NCI-H2227 (cell line): ENCODE measurements around the gene WRAP73.

ENCODE experiments used
- DNase-seq: peaks from one replicate; lab custom pipeline; 2025; ENCODE audit not compliant: unreplicated experiment; lab: John Stamatoyannopoulos, UW

Gene WRAP73, protein sequence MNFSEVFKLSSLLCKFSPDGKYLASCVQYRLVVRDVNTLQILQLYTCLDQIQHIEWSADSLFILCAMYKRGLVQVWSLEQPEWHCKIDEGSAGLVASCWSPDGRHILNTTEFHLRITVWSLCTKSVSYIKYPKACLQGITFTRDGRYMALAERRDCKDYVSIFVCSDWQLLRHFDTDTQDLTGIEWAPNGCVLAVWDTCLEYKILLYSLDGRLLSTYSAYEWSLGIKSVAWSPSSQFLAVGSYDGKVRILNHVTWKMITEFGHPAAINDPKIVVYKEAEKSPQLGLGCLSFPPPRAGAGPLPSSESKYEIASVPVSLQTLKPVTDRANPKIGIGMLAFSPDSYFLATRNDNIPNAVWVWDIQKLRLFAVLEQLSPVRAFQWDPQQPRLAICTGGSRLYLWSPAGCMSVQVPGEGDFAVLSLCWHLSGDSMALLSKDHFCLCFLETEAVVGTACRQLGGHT

DNA sequence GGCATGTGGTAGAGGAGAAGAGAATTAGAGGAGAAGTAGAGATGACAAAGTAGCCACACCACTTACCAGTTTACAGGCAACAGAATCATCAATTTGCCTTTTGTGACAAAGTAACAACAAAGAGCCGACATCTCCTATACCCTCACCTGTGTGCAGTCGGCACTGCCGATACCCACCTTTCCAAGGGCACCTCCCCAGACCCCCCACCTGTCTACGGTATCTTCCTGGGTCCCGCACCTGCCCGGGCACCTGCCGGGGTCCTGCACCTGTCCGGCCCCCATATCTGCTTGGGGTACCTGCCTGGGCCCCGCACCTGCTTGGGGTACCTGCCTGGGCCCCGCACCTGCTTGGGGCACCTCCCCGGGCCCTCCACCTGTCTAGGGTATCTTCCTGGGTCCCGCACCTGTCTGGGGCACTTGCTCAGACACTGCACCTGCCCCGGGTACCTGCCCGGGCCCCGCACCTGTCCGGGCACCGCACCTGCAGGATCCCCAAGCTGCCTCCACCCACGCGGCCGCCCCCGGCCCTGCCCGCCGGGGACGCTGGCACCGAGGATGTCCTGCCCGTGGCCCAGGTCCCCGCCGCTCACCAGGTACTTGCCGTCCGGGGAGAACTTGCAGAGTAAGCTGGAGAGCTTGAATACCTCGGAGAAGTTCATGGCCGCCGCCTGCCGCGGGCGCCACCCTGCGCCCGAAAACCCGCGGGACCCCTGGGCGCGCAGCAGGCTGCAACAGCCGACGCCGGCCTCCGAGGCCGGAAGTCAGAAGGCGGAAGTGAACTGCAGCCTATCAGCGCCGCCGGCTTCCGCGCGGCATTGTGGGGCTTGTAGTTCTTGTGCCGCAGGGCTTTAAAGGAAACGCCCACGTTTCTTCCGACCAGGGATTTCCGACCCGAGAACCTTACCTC is at the start of gene WRAP73:
TSS of gene WRAP73 (minus strand) at position 762 of the 906 bp plus-strand sequence. CDS start at position 658, 104 bp downstream.
- DNase-seq: peak; percentile 93

DNA sequence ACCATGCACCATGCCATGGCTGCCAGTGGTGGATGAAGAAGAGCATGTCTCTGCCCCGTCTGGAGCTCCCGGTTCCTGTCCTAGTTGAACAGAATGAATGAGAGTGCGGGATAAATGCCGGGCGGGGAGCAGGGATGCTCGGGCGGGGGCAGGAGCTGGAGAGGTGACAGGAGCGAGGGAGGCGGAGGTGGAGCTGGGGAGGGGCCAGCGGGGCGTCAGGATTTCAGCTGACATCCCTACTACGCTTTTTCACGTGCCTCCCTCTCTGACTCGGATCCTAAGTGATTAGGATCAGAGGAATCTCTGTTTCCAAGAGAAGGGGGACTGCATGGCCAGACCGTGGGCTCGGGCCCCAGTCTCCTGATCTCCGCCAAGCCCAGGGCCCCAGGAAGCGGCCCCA is 49.7 kb upstream of the WRAP73 start:
- DNase-seq: no peak

DNA sequence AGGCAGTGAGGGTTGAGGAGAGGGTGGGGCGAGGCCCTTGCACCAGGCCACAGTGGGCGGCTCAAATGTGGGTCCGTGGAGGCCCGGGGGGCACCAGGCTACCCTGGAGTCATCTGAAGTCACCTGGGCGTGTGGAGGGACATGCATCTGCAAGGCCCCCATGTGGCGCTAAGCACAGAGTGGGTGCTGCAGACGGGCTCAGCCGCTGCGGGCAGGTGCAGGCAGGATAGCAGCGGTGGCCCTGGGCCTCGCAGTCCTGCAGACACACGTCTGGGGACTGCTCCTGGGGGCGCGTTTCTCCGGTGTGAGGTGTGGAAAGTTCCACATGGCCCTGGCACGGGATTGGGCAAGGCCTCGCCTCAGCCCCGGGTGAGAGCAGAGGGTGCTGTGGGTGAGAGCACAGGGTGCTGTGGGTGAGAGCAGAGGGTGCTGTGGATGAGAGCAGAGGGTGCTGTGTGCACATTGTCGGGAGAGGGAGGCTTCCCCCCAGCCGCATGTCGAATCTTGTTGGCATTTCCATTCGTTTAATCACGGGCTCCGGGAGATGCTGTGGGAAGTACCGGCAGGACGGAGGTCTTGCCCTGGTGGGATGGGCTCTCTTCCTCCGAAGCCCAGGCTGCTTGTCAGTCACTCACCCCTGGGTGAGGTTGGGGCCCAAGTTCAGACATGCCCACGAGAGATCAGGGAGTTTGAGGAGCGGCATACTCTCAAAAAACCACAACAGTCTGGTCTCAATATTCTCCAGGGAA is 48.9 kb upstream of the WRAP73 start:
- no peak for DNase-seq

DNA sequence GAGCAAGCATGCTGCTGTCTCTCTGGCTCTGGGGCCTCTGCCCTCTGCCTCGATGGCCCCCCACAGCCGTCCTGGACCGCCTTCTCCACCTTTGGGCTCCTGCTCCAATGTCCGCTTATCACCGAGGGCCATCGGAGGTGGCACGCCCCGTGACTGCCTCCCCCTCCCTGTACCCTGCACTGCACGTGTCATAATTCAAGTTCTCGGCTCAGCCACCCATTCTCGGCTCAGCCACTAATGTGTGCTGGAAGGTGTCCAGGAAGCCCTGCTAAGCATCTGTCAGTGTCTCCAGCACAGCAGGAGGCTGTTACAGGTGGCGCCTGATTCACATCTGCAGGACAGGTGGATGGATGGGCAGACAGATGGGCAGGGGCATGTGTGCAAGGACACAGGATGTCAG is 47.9 kb upstream of the WRAP73 start:
- peak; percentile 22 for DNase-seq

DNA sequence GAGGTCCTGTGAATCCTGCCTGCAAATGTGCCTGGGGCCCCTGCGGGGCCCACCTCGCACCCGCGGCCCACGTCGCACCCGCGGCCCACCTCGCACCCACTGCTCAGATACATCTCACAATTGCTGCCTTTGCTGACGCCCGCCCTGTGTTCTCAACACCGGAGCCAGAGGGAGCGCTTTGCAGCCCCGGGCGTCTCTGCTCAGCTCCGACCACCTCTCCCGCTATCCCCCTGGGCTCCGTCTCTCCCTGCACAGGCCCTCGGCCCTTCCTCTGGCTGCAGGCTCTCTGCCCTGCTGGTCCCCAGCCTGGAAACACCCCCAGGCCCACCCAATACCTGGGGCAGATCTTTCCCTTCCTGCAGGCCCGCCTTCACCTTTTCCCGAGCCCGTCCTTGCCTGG is 47.2 kb upstream of the WRAP73 start:
- no peak for DNase-seq

DNA sequence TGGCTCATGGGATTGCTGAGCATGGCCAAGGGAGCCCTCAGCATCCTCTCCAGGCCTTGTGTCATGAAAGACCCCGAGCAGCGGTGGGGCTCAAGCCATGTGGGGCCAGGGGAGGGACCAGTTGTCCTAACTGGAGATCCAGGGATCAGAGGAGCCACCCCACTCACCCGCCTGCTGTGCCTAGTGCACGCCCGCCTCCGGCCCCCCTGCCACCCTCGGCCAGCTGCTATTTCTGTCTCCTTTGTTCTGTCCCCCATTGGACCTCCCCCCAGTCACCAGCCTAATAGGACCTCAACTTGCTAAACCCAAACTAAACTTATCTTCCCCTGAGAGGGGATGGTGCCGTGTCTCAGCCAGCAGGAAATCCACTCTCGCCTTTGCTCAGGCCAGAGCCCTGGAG is 46.8 kb upstream of the WRAP73 start:
- DNase-seq: no peak

DNA sequence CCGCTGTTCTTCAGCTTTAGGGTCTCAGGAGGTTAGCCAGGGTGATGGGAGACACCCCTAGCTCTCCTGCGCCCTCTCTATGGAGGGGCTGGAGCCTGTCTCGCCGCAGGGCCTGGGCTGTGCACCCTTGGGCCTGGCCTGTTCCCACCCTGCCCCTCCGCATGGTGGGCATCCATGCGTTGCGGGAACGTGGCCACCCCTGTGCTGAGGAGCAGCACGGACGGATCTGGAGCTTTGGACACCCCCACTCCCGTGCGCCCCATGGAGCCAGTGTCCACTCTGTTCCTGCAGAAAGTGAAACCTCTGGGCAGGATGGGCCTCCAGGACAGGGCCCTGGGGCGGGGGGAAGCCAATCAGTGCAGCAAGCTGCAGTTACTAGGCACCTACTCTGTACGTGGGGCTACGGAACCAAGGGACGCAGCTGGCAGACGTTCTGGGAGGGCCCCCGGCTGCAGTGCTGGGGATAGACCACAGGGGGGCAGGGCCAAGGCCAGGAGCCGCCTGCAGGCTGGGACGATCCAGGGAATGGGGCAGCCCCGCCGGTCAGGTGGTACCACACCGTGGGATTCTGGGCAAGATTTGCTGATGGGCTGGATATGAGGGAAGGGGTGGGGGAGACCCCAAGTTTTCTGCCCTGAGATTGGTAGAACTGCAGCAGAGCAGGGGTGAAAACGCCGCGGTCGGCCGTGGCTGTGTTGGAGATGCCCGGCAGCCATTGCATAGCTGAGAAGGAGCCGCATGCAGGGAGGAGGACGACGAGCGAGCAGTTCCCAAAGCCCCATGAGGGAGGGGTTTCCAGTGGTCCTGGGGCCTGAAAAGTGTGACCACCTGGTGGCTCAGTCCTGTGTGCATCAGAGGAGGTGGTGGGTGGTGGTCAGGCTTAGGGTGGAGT is 45.7 kb upstream of the WRAP73 start:
- DNase-seq: peak; percentile 39

DNA sequence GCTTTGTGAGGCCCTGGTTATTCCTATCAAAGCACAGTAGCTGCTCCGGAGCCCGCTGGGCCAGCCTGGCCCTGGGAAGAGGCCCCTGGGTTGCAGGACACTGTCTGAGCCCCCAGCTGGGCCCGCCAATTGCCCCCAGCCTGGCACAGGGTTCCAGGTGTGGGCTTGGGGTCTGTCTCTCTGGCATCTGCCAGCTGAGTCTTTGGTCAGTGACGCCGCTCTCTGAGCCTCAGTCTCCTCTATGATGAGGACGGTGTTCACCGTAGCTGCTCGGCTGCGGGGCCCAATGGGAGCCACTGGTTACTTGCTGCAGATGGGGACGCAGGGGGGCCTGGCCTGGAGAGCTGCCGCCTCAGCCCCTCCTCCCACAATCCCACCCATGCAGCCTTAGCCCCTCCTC is 43.4 kb upstream of the WRAP73 start:
- DNase-seq: no peak

DNA sequence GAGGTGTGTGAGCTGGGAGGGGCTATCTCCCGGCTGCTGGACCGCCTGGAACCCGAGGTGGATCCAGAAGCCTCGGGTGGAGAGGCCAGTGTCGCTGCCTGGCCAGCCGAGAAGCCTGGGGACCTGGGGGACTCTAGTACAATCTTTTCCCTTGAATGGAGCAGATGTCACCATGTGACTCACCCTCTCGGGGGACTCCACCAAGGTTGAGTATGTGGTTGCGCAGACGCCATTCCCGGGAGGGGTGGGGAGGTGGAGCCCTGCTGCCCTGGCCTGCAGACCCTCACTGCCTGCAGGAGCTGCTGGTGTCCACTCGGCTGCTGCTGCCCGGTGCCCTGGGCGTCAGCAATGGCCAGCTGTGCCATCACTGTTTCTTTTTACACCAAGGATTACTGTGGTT is 42.7 kb upstream of the WRAP73 start:
- no peak for DNase-seq

DNA sequence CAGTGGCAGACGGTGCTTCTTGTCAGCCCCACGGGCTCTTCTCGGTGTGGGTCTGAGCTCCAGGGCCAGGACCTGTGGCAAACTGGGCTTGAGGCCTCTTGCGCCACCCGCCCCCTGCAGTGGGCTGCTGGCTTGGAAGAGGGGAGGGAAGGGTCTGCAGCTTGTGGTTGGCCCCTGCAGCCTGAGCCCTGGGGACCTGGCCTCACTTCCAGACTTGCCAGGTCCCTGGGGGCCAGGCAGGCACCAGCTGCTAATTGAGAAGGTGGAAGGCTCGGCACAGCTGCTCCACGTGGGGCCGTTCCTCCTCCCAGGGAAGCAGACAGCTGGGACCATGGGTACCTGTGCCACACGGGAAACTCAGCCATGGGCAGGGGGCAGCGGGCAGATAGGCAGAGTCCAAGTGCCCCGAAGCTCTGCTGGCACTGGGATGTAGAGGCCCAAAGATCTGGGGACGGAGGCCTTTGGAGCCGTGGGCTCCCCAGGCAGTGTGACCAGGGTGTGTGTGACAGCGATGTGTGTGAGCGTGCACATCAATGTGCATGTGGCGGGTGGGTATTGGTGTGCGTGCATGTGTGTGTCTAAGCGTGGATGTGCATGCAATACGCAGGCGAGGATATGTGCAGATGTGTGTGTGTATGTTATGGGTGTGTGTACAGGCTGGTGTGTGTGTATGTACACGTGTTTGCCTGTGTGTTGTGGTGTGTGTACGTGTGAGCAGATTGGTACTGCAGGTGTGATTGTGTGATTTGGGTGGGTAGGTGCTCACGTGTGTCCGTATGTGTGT is 41.7 kb upstream of the WRAP73 start:
- no peak for DNase-seq

DNA sequence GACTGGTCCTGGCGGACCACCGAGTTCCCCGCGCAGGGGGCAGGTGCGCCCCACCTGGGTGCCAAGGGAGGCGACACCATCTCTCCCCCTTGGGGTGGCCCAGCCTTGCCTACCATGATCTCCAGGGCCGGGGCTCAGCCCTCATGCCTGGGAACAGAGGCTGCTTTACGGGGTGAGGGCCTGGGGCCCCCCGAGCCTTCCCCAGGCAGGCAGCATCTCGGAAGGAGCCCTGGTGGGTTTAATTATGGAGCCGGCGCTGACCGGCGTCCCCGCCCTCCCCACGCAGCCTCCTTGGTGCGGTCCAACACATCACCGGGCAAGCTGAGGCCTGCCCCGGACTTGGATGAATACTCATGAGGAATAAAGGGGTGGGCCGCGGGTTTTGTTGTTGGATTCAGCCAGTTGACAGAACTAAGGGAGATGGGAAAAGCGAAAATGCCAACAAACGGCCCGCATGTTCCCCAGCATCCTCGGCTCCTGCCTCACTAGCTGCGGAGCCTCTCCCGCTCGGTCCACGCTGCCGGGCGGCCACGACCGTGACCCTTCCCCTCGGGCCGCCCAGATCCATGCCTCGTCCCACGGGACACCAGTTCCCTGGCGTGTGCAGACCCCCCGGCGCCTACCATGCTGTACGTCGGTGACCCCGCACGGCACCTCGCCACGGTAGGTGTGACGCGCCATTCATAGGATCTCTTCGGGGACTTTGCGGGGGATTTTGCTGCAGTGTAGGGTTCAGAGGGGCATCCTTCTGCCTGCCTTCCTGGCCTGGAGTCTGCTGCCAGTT is 40.6 kb upstream of the WRAP73 start:
- DNase-seq: peak; percentile 67

DNA sequence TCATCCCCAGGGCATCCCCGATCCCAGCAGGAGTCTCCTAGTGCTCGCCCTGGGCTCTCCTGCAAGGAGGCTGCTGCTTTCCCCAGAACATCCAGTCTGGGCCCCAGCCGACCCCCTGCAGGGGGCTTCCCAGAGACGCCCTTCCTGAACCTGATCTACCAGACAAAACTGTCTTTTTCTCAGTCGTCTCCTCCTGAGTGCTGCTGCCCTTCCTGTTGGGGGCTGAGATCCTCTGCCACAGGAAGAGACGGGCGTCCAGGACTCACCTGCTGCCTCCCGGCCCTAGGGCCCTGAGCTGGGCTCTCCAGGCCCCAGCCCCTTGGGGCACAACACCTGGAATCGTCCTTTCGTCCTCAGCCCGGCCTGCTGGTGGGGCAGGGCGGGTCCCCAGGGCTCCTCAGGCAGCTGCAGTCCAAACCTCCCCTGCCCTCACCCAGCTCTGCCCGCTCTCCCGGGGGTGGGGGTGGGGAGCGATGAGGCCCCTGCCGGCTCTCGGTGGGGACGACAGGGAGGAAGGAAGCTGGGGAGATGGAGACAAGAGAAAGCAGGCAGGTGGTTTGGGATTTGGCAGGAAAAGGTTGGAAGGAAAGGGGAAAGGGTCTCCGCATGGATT is 39.3 kb upstream of the WRAP73 start:
- no peak for DNase-seq

DNA sequence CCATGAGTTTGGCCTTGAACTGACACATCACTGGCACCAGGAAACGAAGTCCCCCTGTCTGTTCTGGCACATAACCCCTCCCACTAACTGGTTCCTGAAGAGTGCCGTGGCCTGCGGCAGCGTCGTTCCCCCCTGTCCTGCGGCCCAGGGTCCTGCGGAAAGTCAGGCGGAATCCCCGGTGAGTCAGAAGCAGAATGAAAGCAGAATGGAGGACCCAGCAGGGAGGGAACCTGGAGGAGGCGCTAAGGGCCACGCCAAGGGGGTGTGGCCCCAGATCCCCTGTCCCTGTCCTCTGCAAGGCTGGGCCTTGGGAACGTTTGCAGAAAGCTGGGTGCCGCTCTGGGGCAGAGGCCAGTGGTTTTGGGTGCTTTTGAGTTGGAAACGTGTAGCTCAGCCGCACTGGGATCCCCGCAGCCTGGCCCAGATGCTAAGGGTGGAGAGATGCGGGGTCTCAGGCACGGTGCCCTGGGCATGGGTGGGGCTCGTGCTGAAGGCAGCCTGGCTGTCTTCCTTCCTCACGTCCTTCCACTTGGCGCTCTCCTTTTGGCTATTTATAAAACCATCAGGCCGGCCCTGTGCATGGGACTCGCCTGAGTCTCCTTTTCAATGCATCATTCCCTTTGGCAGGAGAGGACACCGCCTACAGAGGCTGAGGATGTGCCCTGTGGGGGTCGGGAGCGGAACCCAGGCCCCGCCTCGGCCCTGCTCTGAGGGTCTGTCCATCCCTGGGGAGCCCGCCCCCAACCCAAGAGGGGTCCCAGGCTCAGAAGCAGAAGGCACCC is 38.6 kb upstream of the WRAP73 start:
- DNase-seq: no peak

DNA sequence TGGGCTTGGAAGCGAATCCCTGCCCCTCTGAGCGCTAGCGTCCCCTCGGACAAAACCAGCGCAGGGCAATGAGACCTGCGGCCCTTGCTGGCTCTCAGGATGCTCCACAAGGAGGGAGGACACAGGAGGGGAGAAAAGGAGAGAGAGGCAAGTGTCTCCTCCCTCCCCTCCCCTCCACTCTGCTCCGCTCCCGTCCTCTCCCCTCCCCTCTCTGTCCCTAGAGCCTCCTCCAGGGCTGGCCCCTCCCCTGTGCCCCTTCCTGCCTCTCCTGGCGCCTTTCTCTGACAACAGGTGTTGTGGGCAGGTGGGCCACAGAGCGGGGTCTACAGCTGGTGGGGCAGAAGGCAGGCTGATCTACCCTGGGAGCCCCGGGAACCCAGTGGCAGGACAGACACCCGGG is 37.6 kb upstream of the WRAP73 start:
- no peak for DNase-seq

DNA sequence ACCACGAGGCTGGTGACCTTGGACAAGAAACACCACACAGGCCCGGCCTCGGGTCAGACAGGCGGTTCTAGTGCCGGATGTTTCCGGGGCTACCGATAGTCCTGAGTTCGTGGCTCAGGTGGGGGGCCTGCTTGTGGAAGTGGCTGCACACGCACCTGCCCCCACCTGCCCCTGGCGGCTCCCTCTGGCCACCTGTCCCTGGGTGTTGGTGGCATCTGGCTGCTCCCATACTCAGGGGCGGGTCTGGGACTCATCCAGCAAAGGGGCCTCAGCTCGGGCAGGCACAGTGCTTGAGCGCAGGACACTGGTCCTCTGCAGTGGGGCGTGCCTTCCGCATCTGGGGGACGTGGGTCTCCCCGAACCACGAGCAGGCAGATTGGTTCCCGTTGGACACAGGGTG is 36.0 kb upstream of the WRAP73 start:
- no peak for DNase-seq

DNA sequence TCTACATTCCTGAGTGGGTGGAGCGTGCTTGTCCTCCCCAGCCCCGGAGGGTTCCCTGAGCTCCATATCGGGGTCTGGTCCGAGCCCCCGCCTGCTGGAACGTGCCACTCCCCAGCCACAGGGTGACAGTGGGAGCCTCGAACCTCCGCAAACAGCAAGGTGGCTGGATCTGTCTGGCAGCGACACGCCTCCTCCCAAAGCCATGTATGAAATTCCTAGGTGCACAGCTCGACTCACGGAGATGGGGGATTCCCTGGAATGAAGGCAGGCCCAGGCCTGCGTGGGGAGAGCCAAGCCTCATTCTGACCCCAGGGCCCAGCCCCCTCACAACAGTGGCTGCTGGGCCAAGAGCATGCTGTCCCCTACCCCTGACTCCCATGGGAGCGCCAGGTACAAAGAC is 35.3 kb upstream of the WRAP73 start:
- no peak for DNase-seq

DNA sequence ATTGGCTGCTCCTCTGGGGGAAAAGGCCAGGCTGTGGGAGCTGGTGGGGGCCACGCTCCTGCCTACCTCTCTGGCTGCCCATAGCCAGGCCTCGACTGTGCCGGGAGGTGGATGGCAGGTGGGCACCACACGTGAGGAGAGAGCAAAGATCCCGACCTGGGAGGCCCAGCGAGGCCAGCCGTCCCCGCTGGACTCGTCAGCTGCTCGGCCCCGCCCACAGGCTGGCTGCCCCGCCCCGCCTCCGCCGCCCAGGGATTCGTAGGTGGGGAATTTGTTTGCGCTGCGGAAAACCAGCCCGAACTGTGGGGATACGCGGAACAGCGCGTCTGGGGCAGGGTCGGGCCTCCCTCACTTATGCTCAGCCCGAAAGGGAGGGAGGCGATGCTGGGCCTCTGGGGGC is 34.1 kb upstream of the WRAP73 start:
- DNase-seq: no peak

DNA sequence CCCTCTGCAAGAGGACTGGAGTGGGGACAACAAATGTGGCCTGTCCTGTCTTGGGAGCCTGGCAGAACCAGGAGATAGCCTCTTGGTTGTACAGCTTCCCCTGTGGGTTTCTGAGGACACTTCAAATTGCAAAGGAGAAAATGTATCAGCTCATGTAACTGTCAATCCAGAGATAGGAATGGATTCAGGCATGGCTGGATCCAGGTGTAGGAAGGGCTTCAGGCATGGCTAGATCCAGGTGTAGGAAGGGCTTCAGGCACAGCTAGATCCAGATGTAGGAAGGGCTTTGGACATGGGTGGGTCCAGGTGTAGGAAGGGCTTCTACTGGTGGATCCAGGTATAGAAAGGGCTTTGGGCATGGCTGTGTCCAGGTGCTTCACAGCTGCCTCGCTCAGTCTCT is 33.3 kb upstream of the WRAP73 start:
- DNase-seq: no peak
